ENCODE measurements around the gene BEND3. TPM values are rescaled to one million over a fixed set of nuclear protein-coding genes. Genes with fewer than 3 reads are reported as not detected.
"Not testable (repeated sequence)": the region's sequence is repeated elsewhere in the genome, so short reads cannot be mapped to it uniquely, and the experiment has no call there.

Gene BEND3
- total RNA-seq, 4 donors from 2014 or later, result 1.1 to 1.8 (median 1.4) TPM

DNA sequence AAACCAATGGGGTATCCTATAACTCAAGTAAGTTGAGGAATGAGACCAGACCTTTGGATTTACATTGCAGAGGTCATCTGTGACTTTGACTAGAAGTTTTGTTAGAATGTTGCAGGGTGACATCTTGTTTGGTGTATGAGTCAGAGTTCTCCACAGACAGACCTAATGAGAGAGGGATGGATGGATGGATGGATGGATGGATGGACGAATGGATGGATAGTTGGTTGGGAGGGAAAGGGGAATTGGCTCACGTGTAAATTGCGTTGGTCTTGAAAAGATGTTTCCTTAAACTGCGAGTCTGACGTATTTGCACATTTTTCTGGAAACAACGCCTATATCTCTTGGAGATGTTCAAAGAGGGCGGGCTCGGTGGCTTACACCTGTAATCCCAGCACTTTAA, 88.3 kb downstream of the BEND3 start:
- no peak for TF ChIP-seq POLR2A (IDR thresholded peaks at IDR 0.05)
- TF ChIP-seq, protein P1, sequence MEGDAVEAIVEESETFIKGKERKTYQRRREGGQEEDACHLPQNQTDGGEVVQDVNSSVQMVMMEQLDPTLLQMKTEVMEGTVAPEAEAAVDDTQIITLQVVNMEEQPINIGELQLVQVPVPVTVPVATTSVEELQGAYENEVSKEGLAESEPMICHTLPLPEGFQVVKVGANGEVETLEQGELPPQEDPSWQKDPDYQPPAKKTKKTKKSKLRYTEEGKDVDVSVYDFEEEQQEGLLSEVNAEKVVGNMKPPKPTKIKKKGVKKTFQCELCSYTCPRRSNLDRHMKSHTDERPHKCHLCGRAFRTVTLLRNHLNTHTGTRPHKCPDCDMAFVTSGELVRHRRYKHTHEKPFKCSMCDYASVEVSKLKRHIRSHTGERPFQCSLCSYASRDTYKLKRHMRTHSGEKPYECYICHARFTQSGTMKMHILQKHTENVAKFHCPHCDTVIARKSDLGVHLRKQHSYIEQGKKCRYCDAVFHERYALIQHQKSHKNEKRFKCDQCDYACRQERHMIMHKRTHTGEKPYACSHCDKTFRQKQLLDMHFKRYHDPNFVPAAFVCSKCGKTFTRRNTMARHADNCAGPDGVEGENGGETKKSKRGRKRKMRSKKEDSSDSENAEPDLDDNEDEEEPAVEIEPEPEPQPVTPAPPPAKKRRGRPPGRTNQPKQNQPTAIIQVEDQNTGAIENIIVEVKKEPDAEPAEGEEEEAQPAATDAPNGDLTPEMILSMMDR (IDR thresholded peaks at IDR 0.05), result no peak
- 93% methylated on average over 8 of the region's 8 CpGs for WGBS, 2 donors
- intact Hi-C loops (cut with DNase I; ENCODE audit: low total_unique reads), result no loop called here
- H3K4me3 ChIP-seq (ENCODE audit: low read depth, poor library complexity, severe bottlenecking), result no peak overlapping the region
- no peak for DNase-seq (ENCODE audit: low spot score in 2 of 2)

DNA sequence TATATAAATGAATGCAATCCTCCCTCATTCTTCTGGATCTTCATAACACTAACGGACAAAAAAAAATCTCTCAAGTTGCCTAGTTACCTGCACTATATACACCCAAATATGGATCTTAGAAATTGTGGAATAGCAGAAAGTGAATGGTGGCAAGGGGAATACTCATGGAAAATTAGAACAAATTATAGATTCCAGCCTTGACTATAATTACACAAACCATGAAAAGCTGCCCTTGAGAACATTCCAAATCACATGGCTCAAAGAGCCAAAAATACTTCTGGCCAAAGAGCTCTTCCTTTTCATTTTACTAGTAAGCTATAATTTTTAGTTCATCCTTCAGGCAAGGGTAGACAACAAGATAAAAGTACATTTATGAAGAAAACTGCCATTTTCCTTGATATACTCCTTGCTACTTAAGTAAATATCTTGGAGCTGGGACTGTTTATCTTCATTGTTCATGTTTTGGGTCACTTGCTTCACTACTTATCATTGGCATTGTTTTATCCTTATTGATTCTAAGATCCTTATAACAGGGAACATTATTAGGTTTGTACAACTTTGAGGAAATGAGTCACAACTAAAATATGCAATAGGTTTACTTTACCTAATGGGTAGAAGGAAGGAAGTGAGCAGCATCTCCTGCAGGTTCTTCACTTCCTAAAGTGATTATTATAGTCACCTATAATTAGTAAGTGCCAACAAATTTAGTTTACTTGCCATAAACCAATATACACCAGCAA, 93.7 kb downstream of the BEND3 start:
- no peak for DNase-seq (ENCODE audit: low spot score in 2 of 2)
- no peak overlapping the region for H3K4me3 ChIP-seq (ENCODE audit: low read depth, poor library complexity, severe bottlenecking)
- intact Hi-C loops (cut with DNase I; ENCODE audit: low total_unique reads), result no loop called here
- 58 to 69% methylated on average over 1 of the region's 1 CpG for WGBS, 2 donors
- TF ChIP-seq, protein P1 (IDR thresholded peaks at IDR 0.05), result no peak
- TF ChIP-seq POLR2A (IDR thresholded peaks at IDR 0.05), result no peak

DNA sequence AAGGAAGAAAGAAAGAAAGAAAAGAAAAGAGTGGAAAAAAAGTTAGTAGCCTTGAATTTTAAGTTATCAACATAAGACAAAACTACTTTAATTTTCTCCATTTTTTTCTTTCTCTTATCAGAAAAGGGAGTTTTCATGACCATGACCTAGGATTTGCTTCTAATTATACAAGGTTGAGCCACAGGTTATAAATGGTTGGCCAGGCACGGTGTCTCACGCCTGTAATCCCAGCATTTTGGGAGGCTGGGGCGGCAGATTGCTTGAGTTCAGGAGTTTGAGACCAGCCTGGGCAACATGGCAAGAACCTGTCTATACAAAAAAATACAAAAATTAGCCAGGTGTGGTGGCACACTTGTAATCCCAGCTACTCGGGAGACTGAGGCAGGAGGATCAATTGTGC, 95.1 kb downstream of the BEND3 start:
- intact Hi-C loops (cut with DNase I; ENCODE audit: low total_unique reads), result no loop called here
- TF ChIP-seq POLR2A (IDR thresholded peaks at IDR 0.05), result no peak
- TF ChIP-seq, protein P1 (IDR thresholded peaks at IDR 0.05), result no peak
- DNase-seq (ENCODE audit: low spot score in 2 of 2), result no peak

DNA sequence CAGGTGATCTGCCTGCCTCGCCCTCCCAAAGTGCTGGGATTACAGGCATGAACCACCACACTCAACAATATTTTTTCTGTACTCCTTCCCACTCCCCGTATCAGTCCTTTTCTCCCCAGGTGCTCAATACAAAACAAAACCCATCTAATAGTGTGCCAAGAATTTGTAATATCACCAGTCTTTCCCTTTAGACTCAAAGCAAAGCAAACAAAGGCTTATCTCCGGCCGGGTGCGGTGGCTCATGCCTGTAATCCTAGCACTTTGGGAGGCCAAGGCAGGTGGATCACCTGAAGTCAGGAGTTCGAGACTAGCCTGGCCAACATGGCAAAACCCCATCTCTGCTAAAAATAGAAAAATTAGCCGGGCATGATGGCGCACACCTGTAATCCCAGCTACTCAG, 95.7 kb downstream of the BEND3 start:
- 89 to 90% methylated on average over 8 of the region's 8 CpGs for WGBS, 2 donors
- DNase-seq (ENCODE audit: low spot score in 2 of 2); intact Hi-C loops (cut with DNase I; ENCODE audit: low total_unique reads); H3K4me3 ChIP-seq (ENCODE audit: low read depth, poor library complexity, severe bottlenecking): not testable (repeated sequence)

More for the DNA sequence above, 95.1 kb downstream of the BEND3 start:
- no peak overlapping the region for H3K4me3 ChIP-seq (ENCODE audit: low read depth, poor library complexity, severe bottlenecking)
- WGBS, 2 donors, result 76 to 78% methylated on average over 4 of the region's 4 CpGs

DNA sequence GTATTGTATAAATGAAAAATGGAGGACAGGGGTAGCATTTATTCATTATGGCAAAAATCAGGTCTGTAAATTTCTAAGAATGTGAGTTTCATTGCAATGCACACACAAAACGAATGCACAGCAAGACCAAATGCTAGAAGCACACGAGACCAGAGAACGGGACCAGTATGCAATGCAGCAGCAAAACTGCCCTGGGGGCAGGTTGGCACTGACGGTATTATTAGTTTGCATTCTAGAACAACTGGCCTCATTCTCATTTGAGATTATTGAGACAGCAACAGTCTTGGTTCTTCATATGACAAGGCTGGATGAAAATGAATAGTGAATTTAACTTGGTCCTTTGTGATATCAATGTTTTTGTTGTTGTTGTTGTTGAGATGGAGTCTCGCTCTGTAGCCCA, 96.3 kb downstream of the BEND3 start:
- H3K4me3 ChIP-seq (ENCODE audit: low read depth, poor library complexity, severe bottlenecking), result no peak overlapping the region
- 63 to 74% methylated on average over 5 of the region's 5 CpGs for WGBS, 2 donors
- intact Hi-C loops (cut with DNase I; ENCODE audit: low total_unique reads), result no loop called here
- no peak for DNase-seq (ENCODE audit: low spot score in 2 of 2)
- no peak for TF ChIP-seq POLR2A (IDR thresholded peaks at IDR 0.05)
- TF ChIP-seq, protein P1 (IDR thresholded peaks at IDR 0.05), result no peak

Other genes starting within 250 kb of the BEND3 start
- 100 to 1,000 TPM in 2 of 4 donors, 10 to 100 TPM in 2; 60.9 to 207 (median 126) TPM for gene CD24, start 140.8 kb downstream of the BEND3 start, total RNA-seq
- gene MTRES1, start 87.3 kb downstream of the BEND3 start, total RNA-seq, result 10 to 100 TPM in 2 of 4 donors, 1 to 10 TPM in 2; 4.2 to 13.1 (median 10.9) TPM

Data from lower leg skin (tissue), 4 donors.